GM19023 (cell line): ENCODE data around the gene ACOX1.

ENCODE experiments used
- ATAC-seq: cut with Tn5 transposase; IDR thresholded peaks from one replicate; pipeline ENCODE4 v1.9.1; 2021; ENCODE audit warnings: mild to moderate bottlenecking, moderate library complexity; ENCODE audit not compliant: unreplicated experiment

Gene ACOX1

DNA sequence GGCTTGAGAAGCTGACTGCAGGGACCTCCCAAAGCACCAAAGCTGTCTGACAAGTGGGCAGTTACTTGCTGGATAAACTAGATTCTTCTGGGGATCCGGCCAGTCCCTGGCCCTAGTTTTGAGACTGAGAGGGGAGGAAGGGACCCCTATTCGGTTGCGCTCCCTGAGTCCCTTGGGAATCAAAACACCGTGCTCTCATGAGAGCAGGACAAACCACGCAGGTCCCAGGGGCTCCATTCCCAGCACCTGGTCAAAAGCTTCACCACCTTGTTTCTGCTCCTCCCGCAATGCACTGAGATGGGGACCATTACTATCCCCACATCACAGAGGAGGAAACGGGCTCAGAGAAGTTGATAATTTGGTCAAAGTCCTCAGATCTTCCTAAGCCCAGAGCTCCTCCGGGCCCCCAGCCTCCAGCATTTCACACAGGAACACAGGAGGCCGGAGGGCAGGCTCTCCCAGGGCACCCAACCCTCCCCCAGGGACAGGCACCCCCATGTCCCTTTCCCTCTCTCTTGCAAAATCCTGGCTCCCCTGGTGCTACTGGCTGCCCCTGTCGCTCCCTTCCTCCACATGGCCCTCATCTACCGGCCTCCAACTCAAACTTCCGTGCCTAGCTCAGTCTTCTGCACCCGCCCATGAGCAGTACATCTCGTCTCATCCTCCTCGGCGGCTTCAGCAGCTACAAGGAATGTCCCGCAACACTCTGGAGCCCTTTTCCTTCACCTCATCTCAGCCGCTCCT is 85.5 kb downstream of the ACOX1 start:
- no peak for ATAC-seq

DNA sequence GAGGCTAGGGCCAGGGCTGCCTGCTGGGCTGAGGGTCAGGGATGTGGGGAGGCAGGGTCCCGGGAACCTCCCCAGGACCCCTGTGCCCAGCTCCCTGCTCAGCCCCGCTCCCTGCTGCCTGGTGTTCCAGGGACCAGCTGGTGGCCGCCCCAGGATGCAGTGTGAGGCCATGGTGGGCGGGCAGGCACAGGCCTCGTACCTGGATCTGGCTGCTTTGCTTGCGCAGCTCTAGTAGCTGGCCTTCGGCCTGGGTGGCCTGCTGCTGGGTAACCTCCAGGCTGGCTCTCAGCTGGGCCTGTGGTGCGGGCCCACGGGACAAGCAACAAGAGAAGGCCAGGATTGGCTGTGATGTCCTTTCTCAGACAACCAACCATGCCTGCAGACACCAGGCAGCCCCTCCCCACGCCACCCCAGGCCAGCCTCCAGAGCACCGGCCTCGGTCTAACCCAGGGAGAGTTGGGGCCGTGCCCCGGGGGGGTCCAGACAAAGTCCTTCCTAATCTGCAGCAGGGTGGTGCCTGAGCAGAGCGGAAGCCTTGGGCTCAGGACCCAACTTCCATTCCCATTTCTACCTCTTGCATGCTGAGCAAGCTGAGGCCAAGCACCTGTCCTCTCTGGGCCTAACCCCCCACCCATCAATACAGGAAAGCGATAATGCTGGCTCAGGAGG is 86.3 kb downstream of the ACOX1 start:
- ATAC-seq: no peak

DNA sequence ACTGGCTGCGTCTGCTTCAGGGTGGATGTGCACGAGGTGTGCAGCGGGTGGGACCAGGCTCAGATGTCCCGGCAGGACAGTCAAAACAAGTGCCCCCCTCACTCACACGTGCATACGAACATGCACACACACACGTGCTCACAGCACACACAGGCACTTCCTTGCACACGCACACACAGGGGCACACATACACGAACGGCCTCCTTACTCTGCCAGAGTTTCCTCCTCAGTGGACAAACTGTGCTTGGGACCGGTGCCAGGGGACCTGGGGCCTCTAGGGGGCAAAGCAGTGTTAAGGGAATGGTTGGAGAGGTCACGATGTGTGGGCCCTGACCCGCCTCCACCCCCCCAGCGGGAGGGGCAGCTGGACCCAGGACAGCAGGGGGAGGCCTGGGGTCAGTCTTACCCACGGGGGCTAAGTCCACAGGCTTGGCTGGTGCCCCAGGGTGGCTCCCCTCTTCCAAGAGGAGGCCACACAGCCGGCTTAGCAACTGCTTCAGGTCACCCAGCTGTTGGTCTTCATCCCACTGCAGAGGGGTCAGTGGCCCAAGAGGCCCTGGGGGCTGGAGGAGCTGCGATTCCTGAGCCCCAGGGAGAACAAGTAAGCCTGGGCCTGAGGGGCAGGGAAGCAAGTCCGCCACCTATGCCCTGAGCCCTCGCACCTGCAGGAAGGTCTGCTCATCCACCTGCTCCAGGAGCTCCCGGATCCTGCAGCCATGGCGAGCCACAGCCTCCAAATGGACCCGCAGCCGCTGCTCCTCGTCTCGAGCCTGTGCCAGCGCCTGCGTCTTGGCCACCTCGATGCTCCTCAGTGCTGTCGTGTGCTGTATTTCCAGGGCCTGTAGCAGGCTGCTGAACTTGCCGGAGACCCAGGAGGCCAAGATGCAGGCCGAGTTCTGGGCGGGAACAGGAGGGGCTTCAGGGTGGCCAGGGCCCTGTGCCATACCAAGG is 87.1 kb downstream of the ACOX1 start:
- ATAC-seq: no peak
